Trophoblast cell (in vitro differentiated cells and primary cell): Measurements from ENCODE around the gene NUP93.

Experiments
- DNase-seq, 2 donors: peaks; one replicate each; pipeline ENCODE4 v3.0.0-alpha.2; 2016
- H2AFZ ChIP-seq: 2 replicates; pipeline ENCODE4 v1.6.1; 2013; ENCODE audit warnings: low read length, moderate library complexity, mild to moderate bottlenecking; ENCODE audit not compliant: insufficient read depth, poor library complexity
- H2AK5ac ChIP-seq: 2 replicates; pipeline ENCODE4 v1.6.1; 2013; ENCODE audit warnings: mild to moderate bottlenecking, low read length
- H2BK120ac ChIP-seq: 2 replicates; pipeline ENCODE4 v1.6.1; 2013; ENCODE audit warnings: low read length, mild to moderate bottlenecking, moderate library complexity; ENCODE audit not compliant: insufficient read depth, poor library complexity
- H2BK12ac ChIP-seq: 2 replicates; pipeline ENCODE4 v1.6.1; 2013; ENCODE audit warnings: mild to moderate bottlenecking, low read length, moderate library complexity
- H2BK5ac ChIP-seq: 2 replicates; pipeline ENCODE4 v1.6.1; 2013; ENCODE audit warnings: low read length, low read depth, moderate library complexity, mild to moderate bottlenecking; ENCODE audit not compliant: poor library complexity
- H3K14ac ChIP-seq: 2 replicates; pipeline ENCODE4 v1.6.1; 2013; ENCODE audit warnings: mild to moderate bottlenecking, low read length
- H3K18ac ChIP-seq: 2 replicates; pipeline ENCODE4 v1.6.1; 2013; ENCODE audit warnings: mild to moderate bottlenecking, low read length
- H3K23ac ChIP-seq: 2 replicates; pipeline ENCODE4 v1.6.1; 2013; ENCODE audit warnings: low read length
- H3K27ac ChIP-seq: 2 replicates; pipeline ENCODE4 v1.5.1; 2013; ENCODE audit warnings: low read depth, mild to moderate bottlenecking, inconsistent platforms, low read length, moderate library complexity
- H3K27me3 ChIP-seq: 2 replicates; pipeline ENCODE4 v1.6.1; 2013; ENCODE audit warnings: inconsistent platforms, mild to moderate bottlenecking, low read length, moderate library complexity; ENCODE audit not compliant: insufficient read depth
- H3K36me3 ChIP-seq, 2 experiments: 1 replicate in 1 of 2; 2 replicates in 1 of 2; pipeline ENCODE4 v1.6.1; 2013; ENCODE audit warnings: low read length in 2 of 2, mild to moderate bottlenecking in 2 of 2, moderate library complexity in 1 of 2; ENCODE audit not compliant: insufficient read depth in 2 of 2, control insufficient read depth in 1 of 2
- H3K4ac ChIP-seq: 2 replicates; pipeline ENCODE4 v1.6.1; 2013; ENCODE audit warnings: low read depth, mild to moderate bottlenecking, low read length, moderate library complexity
- H3K4me1 ChIP-seq, 2 experiments: 1 replicate in 1 of 2; 2 replicates in 1 of 2; pipeline ENCODE4 v1.6.1; 2013; ENCODE audit warnings: low read length in 2 of 2, mild to moderate bottlenecking in 2 of 2, moderate library complexity in 1 of 2; ENCODE audit not compliant: insufficient read depth in 2 of 2, control insufficient read depth in 1 of 2
- H3K4me2 ChIP-seq: 2 replicates; pipeline ENCODE4 v1.6.1; 2013; ENCODE audit warnings: inconsistent platforms, mild to moderate bottlenecking, low read length, moderate library complexity
- H3K4me3 ChIP-seq: 2 replicates; pipeline ENCODE4 v1.5.1; 2013; ENCODE audit warnings: mild to moderate bottlenecking, low read depth, low read length, inconsistent platforms
- H3K79me1 ChIP-seq: one replicate; pipeline ENCODE4 v1.6.1; 2013; ENCODE audit warnings: low read length
- H3K79me2 ChIP-seq: 2 replicates; pipeline ENCODE4 v1.6.1; 2013; ENCODE audit warnings: low read length, mild to moderate bottlenecking; ENCODE audit not compliant: control insufficient read depth, insufficient read depth, poor library complexity
- H3K9ac ChIP-seq: 2 replicates; pipeline ENCODE4 v1.6.1; 2013; ENCODE audit warnings: mild to moderate bottlenecking, low read length
- H3K9me3 ChIP-seq: 2 replicates; pipeline ENCODE4 v1.6.1; 2013; ENCODE audit warnings: low read depth, mild to moderate bottlenecking, control low read depth, inconsistent platforms, low read length; ENCODE audit not compliant: insufficient read depth
- H4K12ac ChIP-seq: 2 replicates; pipeline ENCODE4 v1.6.1; 2013; ENCODE audit warnings: low read depth, mild to moderate bottlenecking, low read length, moderate library complexity
- H4K8ac ChIP-seq: 2 replicates; pipeline ENCODE4 v1.6.1; 2013; ENCODE audit warnings: low read depth, mild to moderate bottlenecking, low read length, moderate library complexity
- H4K91ac ChIP-seq: one replicate; pipeline ENCODE4 v1.6.1; 2013; ENCODE audit warnings: low read depth, mild to moderate bottlenecking, low read length, moderate library complexity
- WGBS: extraction: QIAGEN DNeasy Blood & Tissue Kit; methylation state at CpG from one replicate; pipeline ENCODE4 v1.1.7; 2013; ENCODE audit warnings: missing lambda C conversion rate; ENCODE audit not compliant: insufficient read length, insufficient coverage; ENCODE audit errors: extremely low coverage; 5-methylcytosine and 5-hydroxymethylcytosine counted together

Gene NUP93

GRCh38 chr16:56889206-56889605, 159.3 kb downstream of the NUP93 start:
- H3K23ac ChIP-seq, result no peak overlapping the region
- H2AFZ ChIP-seq, result no peak overlapping the region
- H3K79me1 ChIP-seq, result no peaks in the 10 kb centered on the region
- WGBS, result no CpG with 5 or more reads among the region's 5 CpGs
- no peak overlapping the region for H4K8ac ChIP-seq
- DNase-seq, result peak in 1 of 2 donors; percentile 50
- H3K4me3 ChIP-seq, result no peak overlapping the region
- no peak overlapping the region for H2BK12ac ChIP-seq
- H3K14ac ChIP-seq, result no peak overlapping the region
- H3K9me3 ChIP-seq, result peaks cover 8% of the 10 kb centered on the region
- peaks cover under 1% of the 10 kb centered on the region in 2 experiments for H3K4me1 ChIP-seq
- H3K27me3 ChIP-seq, result no peaks in the 10 kb centered on the region
- no peaks in the 10 kb centered on the region for H3K36me3 ChIP-seq
- no peak overlapping the region for H3K27ac ChIP-seq
- H3K4me2 ChIP-seq, result no peak overlapping the region
- H2BK120ac ChIP-seq, result no peak overlapping the region
- no peak overlapping the region for H2AK5ac ChIP-seq
- H3K9ac ChIP-seq, result no peak overlapping the region
- no peak overlapping the region for H3K4ac ChIP-seq
- H2BK5ac ChIP-seq, result no peak overlapping the region
- no peak overlapping the region for H3K18ac ChIP-seq
- no peaks in the 10 kb centered on the region for H3K79me2 ChIP-seq
- no peak overlapping the region for H4K91ac ChIP-seq
- H4K12ac ChIP-seq, result no peak overlapping the region

GRCh38 chr16:56891685-56892084, 161.8 kb downstream of the NUP93 start:
- H2BK5ac ChIP-seq, result no peak overlapping the region
- H2AFZ ChIP-seq, result no peak overlapping the region
- no peak overlapping the region for H3K9ac ChIP-seq
- H4K12ac ChIP-seq, result no peak overlapping the region
- H2BK120ac ChIP-seq, result no peak overlapping the region
- no peaks in the 10 kb centered on the region for H3K27me3 ChIP-seq
- WGBS, result no CpG with 5 or more reads among the region's 11 CpGs
- no peak overlapping the region for H2BK12ac ChIP-seq
- no peak overlapping the region for H3K18ac ChIP-seq
- H4K8ac ChIP-seq, result no peak overlapping the region
- H2AK5ac ChIP-seq, result no peak overlapping the region
- DNase-seq, result no peak
- H3K9me3 ChIP-seq, result peaks cover 2% of the 10 kb centered on the region
- H3K23ac ChIP-seq, result no peak overlapping the region
- no peak overlapping the region for H3K4ac ChIP-seq
- peaks cover 4 to 5% of the 10 kb centered on the region in 2 experiments for H3K4me1 ChIP-seq
- H3K79me2 ChIP-seq, result no peaks in the 10 kb centered on the region
- no peak overlapping the region for H3K4me3 ChIP-seq
- H4K91ac ChIP-seq, result no peak overlapping the region
- no peaks in the 10 kb centered on the region for H3K36me3 ChIP-seq
- no peak overlapping the region for H3K14ac ChIP-seq
- H3K79me1 ChIP-seq, result no peaks in the 10 kb centered on the region
- H3K4me2 ChIP-seq, result no peak overlapping the region
- no peak overlapping the region for H3K27ac ChIP-seq

GRCh38 chr16:56892705-56893104, 162.8 kb downstream of the NUP93 start:
- Histone ChIP-seq H3K23ac (no peak overlapping the region), H2BK5ac (no peak overlapping the region), H3K27ac (no peak overlapping the region), H3K36me3 (no peaks in the 10 kb centered on the region), H3K27me3 (no peaks in the 10 kb centered on the region), H2BK120ac (no peak overlapping the region), H2AK5ac (no peak overlapping the region), H3K79me1 (no peaks in the 10 kb centered on the region), H3K9me3 (peaks cover 2% of the 10 kb centered on the region), H4K91ac (no peak overlapping the region), H4K8ac (no peak overlapping the region), H3K4me2 (no peak overlapping the region), H2AFZ (no peak overlapping the region), H3K4me3 (no peak overlapping the region), H3K79me2 (no peaks in the 10 kb centered on the region), H3K18ac (no peak overlapping the region), H3K4ac (no peak overlapping the region), H3K14ac (peak overlapping the region; percentile 16), H4K12ac (no peak overlapping the region), H2BK12ac (peak overlapping the region; percentile 24), H3K4me1 (peaks cover 4 to 5% of the 10 kb centered on the region in 2 experiments), H3K9ac (no peak overlapping the region)
- DNase-seq, result no peak
- WGBS, result no CpG with 5 or more reads among the region's 14 CpGs

- H2AK5ac ChIP-seq, result no peak overlapping the region
- H2AFZ ChIP-seq, result no peak overlapping the region
- H3K4me1 ChIP-seq, result peaks cover 4 to 5% of the 10 kb centered on the region in 2 experiments
- H3K36me3 ChIP-seq, result no peaks in the 10 kb centered on the region
- H3K79me1 ChIP-seq, result no peaks in the 10 kb centered on the region
- H2BK5ac ChIP-seq, result no peak overlapping the region
- H3K18ac ChIP-seq, result no peak overlapping the region
- no peaks in the 10 kb centered on the region for H3K27me3 ChIP-seq
- no peak overlapping the region for H3K27ac ChIP-seq
- no peak overlapping the region for H2BK12ac ChIP-seq
- no peak overlapping the region for H3K14ac ChIP-seq
- no peak overlapping the region for H4K91ac ChIP-seq
- peaks cover 2% of the 10 kb centered on the region for H3K9me3 ChIP-seq
- no peak overlapping the region for H3K4me2 ChIP-seq
- H3K23ac ChIP-seq, result no peak overlapping the region
- no CpG with 5 or more reads among the region's 12 CpGs for WGBS
- H3K9ac ChIP-seq, result no peak overlapping the region
- no peak overlapping the region for H3K4ac ChIP-seq
- H4K8ac ChIP-seq, result no peak overlapping the region
- DNase-seq, result peak in 1 of 2 donors; percentile 45
- no peak overlapping the region for H2BK120ac ChIP-seq
- H3K79me2 ChIP-seq, result no peaks in the 10 kb centered on the region
- H3K4me3 ChIP-seq, result no peak overlapping the region
- no peak overlapping the region for H4K12ac ChIP-seq
Observed at GRCh38 chr16:56894331-56894917, 164.5 kb downstream of the NUP93 start.
